Stimulated activated naive CD8-positive, alpha-beta T cell treated with anti-CD3 and anti-CD28 coated beads, Interleukin-15, Interleukin-2, amounts not matched to agents 100 ng/mL and 50 ng/mL, for 24 hours (primary cell): Measurements from ENCODE around the gene SHISA4.
"Not testable (repeated sequence)": the region's sequence is repeated elsewhere in the genome, so short reads cannot be mapped to it uniquely, and the experiment has no call there.

ENCODE experiments used
- H3K27ac Mint-ChIP-seq: one replicate; pipeline ENCODE4 v1.8.0; 2021; ENCODE audit warnings: mild to moderate bottlenecking, mixed read lengths
- H3K27me3 Mint-ChIP-seq: one replicate; pipeline ENCODE4 v1.8.0; 2021; ENCODE audit warnings: mixed read lengths
- H3K36me3 Mint-ChIP-seq: one replicate; pipeline ENCODE4 v1.8.0; 2021; ENCODE audit warnings: low read depth, mixed read lengths
- H3K4me1 Mint-ChIP-seq: one replicate; pipeline ENCODE4 v1.8.0; 2021; ENCODE audit warnings: low read depth, mixed read lengths
- H3K4me3 Mint-ChIP-seq: one replicate; pipeline ENCODE4 v1.8.0; 2021; ENCODE audit warnings: mild to moderate bottlenecking, mixed read lengths
- H3K9me3 Mint-ChIP-seq: one replicate; pipeline ENCODE4 v1.8.0; 2021; ENCODE audit warnings: mixed read lengths

Gene SHISA4

DNA sequence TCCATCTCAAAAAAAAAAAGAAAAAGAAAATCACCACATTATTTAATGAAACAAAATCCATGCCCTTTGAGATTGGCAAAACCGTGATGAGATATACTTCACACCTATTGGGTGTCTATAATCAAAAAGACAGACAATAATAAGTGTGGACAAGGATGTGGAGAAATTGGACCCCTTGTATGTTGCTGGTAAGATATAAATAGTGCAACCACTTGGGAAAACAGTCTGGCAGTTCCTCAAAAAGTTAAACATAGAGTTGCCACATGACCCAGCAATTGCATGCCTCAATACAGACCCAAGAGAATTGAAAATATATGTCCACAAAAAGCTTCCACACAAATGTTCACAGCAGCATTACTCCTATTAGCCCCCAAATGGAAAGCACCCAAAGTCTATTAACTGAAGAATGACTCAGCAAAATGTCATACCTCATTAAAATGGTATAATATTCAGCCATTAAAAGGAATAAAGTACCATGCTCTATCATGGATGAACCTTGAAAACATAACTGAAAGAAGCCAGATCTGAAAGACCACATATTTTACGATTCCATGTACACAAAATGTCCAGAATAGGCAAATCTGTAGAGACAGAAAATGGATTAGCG is 33.4 kb downstream of the SHISA4 start:
- H3K27me3 Mint-ChIP-seq, result peaks cover 12% of the 10 kb centered on the region
- H3K4me1 Mint-ChIP-seq, result no peaks in the 10 kb centered on the region
- H3K27ac Mint-ChIP-seq, result no peak overlapping the region
- no peak overlapping the region for H3K4me3 Mint-ChIP-seq
- H3K36me3 Mint-ChIP-seq, result no peaks in the 10 kb centered on the region
- no peaks in the 10 kb centered on the region for H3K9me3 Mint-ChIP-seq

DNA sequence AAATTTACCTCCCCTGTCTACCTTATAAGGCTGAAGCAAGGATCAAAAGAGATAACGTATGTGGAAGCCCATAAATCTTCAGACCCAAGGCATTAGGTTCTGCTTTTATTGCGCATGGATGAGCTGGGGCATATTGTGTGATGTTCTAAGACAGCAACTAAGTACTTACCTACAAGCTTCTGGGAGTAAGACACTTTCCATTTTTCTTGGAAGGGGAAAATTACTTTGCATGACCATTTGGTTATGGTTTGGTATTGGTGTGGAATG is 36.5 kb downstream of the SHISA4 start:
- no peaks in the 10 kb centered on the region for H3K9me3 Mint-ChIP-seq
- no peak overlapping the region for H3K4me3 Mint-ChIP-seq
- no peak overlapping the region for H3K27ac Mint-ChIP-seq
- H3K36me3 Mint-ChIP-seq, result no peaks in the 10 kb centered on the region
- peaks cover 12% of the 10 kb centered on the region for H3K27me3 Mint-ChIP-seq
- no peaks in the 10 kb centered on the region for H3K4me1 Mint-ChIP-seq

DNA sequence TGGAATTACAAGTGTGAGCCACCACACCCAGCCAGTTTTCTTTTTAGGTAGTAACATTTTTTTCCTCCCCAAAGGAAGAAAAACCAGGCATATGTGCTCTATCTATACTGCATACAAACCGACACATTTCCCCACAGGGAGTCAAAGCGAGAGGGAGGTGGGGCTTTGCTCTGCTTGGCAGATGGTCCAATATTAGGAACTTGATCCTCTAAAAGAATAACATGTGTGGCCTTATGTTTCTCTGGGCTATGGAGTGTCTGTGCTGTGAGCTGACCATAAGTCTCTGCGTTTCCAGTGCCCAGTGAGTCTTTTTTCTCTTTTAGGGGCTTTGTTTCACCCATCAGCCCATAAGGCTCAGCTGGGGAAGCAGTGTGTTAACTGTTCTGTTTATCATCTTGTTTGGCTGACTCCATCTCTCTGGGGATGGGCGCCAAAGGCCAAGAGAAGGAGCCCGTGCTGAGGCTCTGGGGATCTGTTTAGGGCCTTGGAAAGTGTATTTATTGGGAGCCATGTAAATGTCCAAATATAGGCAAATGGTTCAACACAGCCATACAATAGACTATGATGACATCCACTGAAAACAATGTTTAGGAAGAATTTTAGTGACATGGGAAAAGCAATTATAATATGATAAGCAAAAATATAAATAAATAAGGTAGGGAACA is 37.4 kb downstream of the SHISA4 start:
- Mint-ChIP-seq H3K4me1 (no peaks in the 10 kb centered on the region), H3K36me3 (no peaks in the 10 kb centered on the region), H3K27me3 (peaks cover 12% of the 10 kb centered on the region), H3K27ac (no peak overlapping the region), H3K9me3 (no peaks in the 10 kb centered on the region), H3K4me3 (no peak overlapping the region)

DNA sequence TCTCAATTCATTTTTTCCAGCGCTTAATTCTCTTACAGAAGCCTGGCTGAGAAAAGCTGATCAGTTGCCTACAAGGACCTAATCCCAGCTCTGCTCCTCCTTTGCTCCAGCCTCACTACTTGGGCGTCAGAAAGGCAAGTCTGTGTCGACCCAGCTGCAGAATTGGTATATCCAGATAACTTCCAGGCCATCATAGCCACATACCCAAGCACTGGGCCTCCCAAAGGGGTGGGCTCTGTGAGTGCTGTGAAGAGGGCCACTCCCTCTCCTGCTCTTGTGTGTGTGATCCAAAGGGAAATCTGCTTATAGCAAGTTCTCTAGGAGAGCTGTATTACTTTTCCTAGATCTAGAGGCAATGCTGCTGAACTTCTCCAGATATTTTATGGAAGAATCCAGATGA is 39.6 kb downstream of the SHISA4 start:
- H3K9me3 Mint-ChIP-seq, result no peaks in the 10 kb centered on the region
- peaks cover 8% of the 10 kb centered on the region for H3K27me3 Mint-ChIP-seq
- no peaks in the 10 kb centered on the region for H3K36me3 Mint-ChIP-seq
- no peaks in the 10 kb centered on the region for H3K4me1 Mint-ChIP-seq
- H3K27ac Mint-ChIP-seq, result no peak overlapping the region
- no peak overlapping the region for H3K4me3 Mint-ChIP-seq

DNA sequence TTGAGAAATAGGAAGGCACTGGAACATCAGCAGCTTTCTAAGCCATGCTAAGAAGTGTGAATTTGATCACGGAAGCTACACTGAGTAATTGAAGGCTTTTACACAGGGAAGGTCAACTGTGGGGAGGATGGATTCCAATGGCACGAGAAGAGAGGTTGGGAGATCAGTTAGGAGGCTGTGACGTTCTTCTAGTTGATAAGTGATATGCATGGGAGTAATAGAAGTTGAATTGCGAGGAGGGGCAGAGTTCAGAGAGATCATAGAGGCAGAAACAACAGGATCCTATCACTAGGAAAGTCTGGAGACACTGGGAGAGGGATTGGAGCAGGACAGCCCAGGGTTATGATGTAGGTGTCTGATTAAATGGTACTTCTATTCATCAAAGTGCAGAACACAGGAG is 41.4 kb downstream of the SHISA4 start:
- Mint-ChIP-seq H3K36me3 (no peaks in the 10 kb centered on the region), H3K27ac (no peak overlapping the region), H3K27me3 (peaks cover 18% of the 10 kb centered on the region), H3K4me1 (no peaks in the 10 kb centered on the region), H3K4me3 (no peak overlapping the region), H3K9me3 (no peaks in the 10 kb centered on the region)

DNA sequence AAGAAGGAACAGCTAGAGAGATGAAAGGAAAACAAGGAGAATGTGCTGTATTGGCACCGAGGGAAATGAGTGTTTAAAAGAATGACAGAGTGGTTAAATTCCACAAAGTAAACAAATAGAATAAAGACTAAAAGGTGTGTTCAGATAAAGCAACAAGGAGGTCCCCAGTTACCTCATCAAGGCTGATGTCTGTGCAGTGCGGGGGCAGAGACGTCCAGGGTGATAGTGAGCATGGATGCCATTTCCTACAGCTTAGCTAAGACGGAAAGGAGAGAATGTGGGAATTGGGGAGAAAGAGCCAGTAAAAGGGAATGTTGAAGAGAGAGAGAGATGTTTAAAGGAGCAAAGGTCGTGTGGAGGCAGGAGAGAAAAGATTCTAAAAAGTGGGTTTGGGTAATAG is 42.1 kb downstream of the SHISA4 start:
- Mint-ChIP-seq H3K27ac (no peak overlapping the region), H3K27me3 (peaks cover 15% of the 10 kb centered on the region), H3K4me3 (no peak overlapping the region), H3K4me1 (no peaks in the 10 kb centered on the region), H3K36me3 (no peaks in the 10 kb centered on the region), H3K9me3 (no peaks in the 10 kb centered on the region)

DNA sequence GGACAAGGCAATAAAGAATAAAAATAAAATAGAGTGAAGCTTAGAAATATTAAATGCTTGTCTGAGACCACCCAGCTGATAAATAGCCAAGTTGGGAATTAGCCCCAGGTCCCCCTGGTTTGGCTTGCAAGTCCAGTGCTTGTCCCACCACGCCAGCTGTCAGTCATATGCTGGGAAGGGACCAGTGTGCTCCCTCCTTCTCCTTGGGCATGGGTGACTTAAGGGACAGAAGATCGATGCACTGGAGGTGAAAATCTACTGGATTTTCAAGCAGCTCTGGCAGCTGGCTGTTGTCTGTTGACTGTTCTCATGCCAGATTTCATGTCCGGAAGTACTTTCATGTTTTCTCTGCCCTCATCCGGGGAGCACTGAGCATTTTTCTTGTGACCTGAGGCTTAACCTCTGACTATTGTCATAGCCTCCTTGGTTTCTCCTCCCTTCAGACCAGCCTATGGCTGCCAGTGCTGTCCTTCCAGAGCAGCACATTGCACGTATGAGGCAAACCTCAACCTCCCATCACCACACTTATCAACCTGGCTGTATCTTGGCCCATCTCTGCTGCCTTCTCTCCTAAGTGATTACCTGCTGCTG is 45.2 kb downstream of the SHISA4 start:
- H3K27ac Mint-ChIP-seq, result no peak overlapping the region
- H3K4me1 Mint-ChIP-seq, result no peaks in the 10 kb centered on the region
- H3K36me3 Mint-ChIP-seq, result no peaks in the 10 kb centered on the region
- H3K9me3 Mint-ChIP-seq, result no peaks in the 10 kb centered on the region
- H3K4me3 Mint-ChIP-seq, result no peak overlapping the region
- peaks cover 20% of the 10 kb centered on the region for H3K27me3 Mint-ChIP-seq

DNA sequence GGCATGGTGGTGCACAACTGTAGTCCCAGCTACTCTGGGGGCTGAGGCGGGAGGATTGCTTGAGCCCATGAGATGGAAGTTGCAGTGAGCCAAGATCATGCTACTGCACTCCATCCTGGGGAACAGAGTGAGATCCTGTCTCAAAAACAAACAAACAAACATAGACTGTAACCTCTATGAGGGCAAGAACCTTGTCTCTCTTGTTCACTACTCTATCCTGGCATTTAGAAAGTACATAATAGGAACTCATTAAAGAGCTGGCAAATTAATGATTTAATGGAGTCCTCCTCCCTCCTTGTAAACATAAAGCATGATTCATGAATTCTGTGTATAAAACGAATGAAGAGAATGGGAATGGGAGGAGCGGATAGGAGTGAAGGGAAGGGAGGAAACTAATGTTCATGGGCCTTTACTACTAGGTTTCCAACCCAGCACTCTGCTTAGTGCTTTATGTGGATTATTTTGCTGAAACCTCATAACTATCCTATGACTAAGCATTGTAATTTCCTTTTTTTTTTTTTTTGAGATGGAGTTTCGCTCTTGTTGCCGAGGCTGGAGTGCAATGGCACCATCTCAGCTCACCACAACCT is 49.0 kb downstream of the SHISA4 start:
- H3K27ac Mint-ChIP-seq, result no peak overlapping the region
- no peak overlapping the region for H3K4me3 Mint-ChIP-seq
- H3K36me3 Mint-ChIP-seq, result no peaks in the 10 kb centered on the region
- peaks cover 20% of the 10 kb centered on the region for H3K27me3 Mint-ChIP-seq
- no peaks in the 10 kb centered on the region for H3K4me1 Mint-ChIP-seq
- H3K9me3 Mint-ChIP-seq, result no peaks in the 10 kb centered on the region

DNA sequence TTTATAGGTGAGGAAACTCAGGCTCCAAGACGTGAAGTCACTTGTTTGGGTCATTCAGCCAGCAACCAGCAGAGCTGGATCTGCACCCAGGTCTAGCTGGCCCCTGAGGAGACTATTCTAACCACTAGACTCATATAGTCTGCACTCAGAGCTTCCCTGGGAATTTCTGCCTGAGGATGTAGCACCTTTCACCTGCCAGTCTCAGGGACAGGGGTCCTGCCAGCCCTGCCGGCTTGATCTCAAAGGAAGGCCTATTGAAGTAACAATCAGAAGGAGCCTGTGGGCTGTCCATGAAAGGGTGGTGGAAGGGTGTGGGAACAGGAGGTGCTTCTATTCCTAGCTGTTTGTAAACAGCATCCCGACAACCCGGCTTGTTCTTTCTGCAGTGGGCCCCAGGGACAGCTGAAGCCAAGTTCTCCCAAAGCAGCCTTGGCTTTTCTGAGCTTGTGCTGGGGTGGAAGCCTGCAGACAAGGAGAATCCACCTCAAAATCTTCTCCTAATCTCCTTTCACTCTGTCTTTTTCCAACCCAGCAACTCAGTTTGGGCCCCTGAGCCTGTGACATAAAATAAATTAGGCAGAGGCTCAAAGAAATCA is 49.8 kb downstream of the SHISA4 start:
- no peak overlapping the region for H3K4me3 Mint-ChIP-seq
- no peak overlapping the region for H3K27ac Mint-ChIP-seq

DNA sequence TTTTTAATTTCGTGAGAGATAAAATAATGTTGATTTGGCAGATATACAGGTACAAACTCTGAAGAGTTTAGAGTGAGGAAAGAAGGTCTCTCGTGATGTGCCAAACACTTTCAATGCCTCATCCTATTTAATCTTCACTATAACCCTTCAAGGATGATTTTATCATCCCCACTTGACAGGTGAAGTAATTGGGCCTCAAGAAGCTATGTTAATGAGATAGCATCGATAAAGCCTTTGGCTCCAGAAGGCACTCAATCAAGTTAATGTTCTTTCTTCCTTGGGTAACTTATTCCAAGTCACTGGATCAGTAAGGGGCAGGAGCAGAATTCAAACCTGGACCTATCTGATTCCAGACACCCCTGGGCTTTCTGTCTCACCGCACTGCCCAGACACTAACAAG is 50.5 kb downstream of the SHISA4 start:
- Mint-ChIP-seq H3K27me3 (peaks cover 22% of the 10 kb centered on the region), H3K27ac (no peak overlapping the region), H3K4me1 (no peaks in the 10 kb centered on the region), H3K36me3 (no peaks in the 10 kb centered on the region), H3K9me3 (no peaks in the 10 kb centered on the region), H3K4me3 (no peak overlapping the region)

More for the DNA sequence above, 49.8 kb downstream of the SHISA4 start:
- Mint-ChIP-seq H3K4me1 (no peaks in the 10 kb centered on the region), H3K36me3 (no peaks in the 10 kb centered on the region), H3K27me3 (peaks cover 20% of the 10 kb centered on the region), H3K9me3 (no peaks in the 10 kb centered on the region)

DNA sequence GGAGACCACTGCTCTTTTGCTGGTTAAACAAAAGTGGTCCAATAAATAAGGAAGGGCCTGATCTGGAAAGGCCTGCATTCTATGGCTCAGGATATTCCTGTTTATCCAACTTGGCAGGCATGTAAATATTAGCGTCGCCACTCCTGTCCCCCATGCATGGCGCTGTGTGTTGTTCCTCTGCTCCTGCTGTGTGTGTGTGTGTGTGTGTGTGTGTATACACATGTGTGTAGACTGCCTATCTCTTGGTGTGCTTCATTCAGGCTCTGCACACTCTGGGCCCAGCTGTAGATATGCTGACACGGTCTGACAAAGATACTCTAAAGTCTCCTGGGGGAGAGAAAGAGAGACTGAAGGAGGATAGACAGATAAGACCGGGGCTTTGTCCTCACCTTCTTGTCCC is 50.9 kb downstream of the SHISA4 start:
- no peak overlapping the region for H3K4me3 Mint-ChIP-seq
- no peaks in the 10 kb centered on the region for H3K9me3 Mint-ChIP-seq
- no peaks in the 10 kb centered on the region for H3K4me1 Mint-ChIP-seq
- no peak overlapping the region for H3K27ac Mint-ChIP-seq
- peaks cover 20% of the 10 kb centered on the region for H3K27me3 Mint-ChIP-seq
- H3K36me3 Mint-ChIP-seq, result no peaks in the 10 kb centered on the region

DNA sequence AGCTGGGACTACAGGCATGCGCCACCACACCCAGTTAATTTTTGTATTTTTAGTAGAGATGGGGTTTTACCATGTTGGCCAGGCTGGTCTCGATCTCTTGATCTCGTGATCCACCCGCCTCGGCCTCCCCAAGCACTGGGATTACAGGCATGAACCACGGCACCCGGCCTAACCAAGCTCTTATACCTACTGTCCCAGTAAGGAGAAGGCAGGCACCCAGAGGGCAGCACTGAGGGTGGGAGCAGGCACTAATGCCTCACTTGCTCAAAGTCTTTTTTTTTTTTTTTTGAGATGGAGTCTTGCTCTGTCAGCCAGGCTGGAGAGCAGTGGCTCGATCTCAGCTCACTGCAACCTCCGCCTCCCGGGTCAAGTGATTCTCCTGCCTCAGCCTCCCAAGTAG is 51.6 kb downstream of the SHISA4 start:
- peaks cover 17% of the 10 kb centered on the region for H3K27me3 Mint-ChIP-seq
- not testable (repeated sequence) for H3K9me3 Mint-ChIP-seq, H3K4me1 Mint-ChIP-seq, H3K4me3 Mint-ChIP-seq, H3K36me3 Mint-ChIP-seq, H3K27ac Mint-ChIP-seq

DNA sequence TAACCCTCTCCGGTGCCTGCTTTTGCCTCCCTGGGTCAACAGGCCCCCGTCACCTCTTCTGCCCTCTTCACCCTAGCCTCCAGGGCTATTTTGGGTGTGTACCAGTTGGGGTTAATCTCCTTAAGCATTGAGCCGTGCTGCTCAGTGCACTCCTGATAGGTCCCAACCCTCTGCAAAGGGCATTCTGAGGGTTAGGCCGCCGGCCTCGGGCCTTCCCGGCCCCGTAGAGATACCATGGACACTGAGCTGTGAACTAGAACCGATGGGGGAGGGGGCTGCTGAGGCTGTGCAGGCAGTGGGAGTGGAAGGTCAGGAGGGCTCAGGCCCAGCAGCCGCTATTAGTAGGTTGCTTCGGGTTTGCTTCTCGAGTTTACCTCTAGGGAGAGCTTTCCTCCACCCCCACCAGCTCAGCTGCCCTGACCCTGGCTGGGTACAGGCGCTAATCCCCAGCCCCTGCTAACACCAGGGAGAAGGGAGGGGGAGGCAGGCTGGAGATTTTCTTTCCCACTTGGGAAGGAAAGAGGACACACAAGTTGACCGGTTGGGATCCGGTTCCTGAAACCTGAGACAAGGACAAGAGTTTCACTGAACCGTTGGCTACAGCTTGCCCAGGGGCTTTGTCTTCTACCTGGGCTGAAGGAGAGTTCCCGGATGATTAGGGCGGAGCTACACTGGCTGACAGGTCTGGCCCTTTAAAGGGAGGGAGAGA is 52.9 kb downstream of the SHISA4 start:
- no peaks in the 10 kb centered on the region for H3K36me3 Mint-ChIP-seq
- no peaks in the 10 kb centered on the region for H3K9me3 Mint-ChIP-seq
- H3K4me3 Mint-ChIP-seq, result no peak overlapping the region
- H3K27ac Mint-ChIP-seq, result no peak overlapping the region
- peaks cover 25% of the 10 kb centered on the region for H3K27me3 Mint-ChIP-seq
- H3K4me1 Mint-ChIP-seq, result peaks cover 7% of the 10 kb centered on the region

DNA sequence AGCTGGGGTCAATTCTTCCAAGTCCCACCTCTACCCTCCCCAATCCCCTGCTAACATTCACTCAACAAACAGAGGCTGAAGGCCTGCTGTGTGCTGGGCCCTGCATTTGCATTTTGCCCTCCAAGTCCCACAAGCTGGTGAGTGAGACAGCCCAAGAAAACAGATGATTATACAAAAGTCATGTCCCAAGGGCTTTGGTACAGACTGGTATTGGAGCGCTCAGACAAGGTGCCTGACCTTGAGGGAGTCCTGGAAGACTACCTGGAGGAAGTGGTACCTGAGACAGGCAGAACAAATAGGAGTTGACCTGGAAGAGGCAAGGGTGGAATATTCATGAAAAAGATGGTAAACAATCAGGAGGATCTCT is 53.4 kb downstream of the SHISA4 start:
- peaks cover 31% of the 10 kb centered on the region for H3K27me3 Mint-ChIP-seq
- H3K4me3 Mint-ChIP-seq, result no peak overlapping the region
- H3K4me1 Mint-ChIP-seq, result peaks cover 8% of the 10 kb centered on the region
- no peaks in the 10 kb centered on the region for H3K36me3 Mint-ChIP-seq
- H3K27ac Mint-ChIP-seq, result no peak overlapping the region
- H3K9me3 Mint-ChIP-seq, result no peaks in the 10 kb centered on the region
